Tibial nerve (tissue), 4 donors: ENCODE measurements around the gene SOX18.

Source experiments
- EP300 ChIP-seq, 2 donors: sonication (generic); formaldehyde crosslinking; IDR thresholded peaks; one replicate each; pipeline ENCODE4 v1.6.1; 2017; ENCODE audit warnings: antibody characterized with exemption in 2 of 2, mild to moderate bottlenecking in 1 of 2
- TF ChIP-seq, protein P1 (sequence below), 5 experiments: fragments of 200-600 bp in 3 of 5; fragments of 450-650 bp in 2 of 5; sonication (generic) in 3 of 5; IDR thresholded peaks; one replicate each; pipeline ENCODE4 v1.5.1; 2016 to 2019; ENCODE audit warnings: antibody characterized with exemption in 5 of 5, mild to moderate bottlenecking in 3 of 5, moderate library complexity in 2 of 5

DNA sequence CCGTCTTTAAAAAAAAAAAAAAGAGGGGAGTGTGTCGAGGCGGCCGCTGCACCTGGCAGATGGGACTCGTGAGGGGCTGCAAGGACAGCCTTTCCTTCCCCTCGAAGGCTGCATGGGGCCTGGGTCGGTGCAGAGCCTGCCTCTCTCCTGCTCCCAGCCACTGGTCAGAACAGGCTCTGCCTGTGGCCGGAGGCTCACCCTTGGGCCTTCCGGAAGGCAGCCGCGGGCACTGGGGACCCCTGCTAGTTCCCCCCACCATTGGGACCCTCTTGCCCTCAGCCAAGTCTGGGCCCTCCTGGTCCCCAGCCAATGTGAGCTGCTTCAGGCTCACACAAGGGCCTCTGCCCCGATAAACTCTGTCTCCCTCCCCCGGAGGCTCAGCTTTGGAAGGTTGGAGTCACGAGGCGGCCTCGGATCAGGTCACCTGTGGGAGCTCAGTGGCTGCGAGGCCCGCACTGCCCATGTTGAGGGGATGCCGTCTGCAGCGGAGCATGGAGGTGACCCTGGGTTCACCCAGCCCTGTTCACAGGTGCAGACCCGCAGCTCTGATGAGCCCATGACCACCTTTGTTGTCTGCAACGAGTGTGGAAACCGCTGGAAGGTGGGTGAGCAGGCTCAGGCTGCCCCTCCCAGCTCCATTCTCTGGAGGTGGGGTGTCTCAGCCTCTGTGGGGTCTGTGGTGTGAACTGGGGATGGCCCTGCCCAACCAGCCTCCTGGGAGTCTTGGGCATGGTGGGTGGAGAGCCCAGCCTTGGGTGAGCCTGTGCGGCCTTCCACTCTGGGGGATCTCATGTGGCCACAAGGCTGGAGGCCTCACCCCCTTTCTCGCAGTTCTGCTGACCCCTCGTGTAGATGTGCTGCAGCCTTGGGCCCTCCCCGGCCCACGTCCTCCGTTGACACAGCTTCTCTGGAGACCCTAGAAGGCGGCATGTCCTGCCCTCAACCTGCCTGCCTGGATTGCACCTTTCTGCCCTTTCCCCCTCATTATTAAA lies 22.2 kb upstream of the SOX18 start:
- TF ChIP-seq, protein P1, sequence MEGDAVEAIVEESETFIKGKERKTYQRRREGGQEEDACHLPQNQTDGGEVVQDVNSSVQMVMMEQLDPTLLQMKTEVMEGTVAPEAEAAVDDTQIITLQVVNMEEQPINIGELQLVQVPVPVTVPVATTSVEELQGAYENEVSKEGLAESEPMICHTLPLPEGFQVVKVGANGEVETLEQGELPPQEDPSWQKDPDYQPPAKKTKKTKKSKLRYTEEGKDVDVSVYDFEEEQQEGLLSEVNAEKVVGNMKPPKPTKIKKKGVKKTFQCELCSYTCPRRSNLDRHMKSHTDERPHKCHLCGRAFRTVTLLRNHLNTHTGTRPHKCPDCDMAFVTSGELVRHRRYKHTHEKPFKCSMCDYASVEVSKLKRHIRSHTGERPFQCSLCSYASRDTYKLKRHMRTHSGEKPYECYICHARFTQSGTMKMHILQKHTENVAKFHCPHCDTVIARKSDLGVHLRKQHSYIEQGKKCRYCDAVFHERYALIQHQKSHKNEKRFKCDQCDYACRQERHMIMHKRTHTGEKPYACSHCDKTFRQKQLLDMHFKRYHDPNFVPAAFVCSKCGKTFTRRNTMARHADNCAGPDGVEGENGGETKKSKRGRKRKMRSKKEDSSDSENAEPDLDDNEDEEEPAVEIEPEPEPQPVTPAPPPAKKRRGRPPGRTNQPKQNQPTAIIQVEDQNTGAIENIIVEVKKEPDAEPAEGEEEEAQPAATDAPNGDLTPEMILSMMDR (IDR thresholded peaks at IDR 0.05): no peak
- no peak for TF ChIP-seq EP300 (IDR thresholded peaks at IDR 0.05)
